HEK293 (cell line): ENCODE data around the gene ARHGAP45.
A peak's percentile ranks its signal among the peaks of the same experiment; 100 is the strongest.

Experiments used
- BCL11A ChIP-seq: fragments of 450-650 bp; formaldehyde crosslinking; IDR thresholded peaks from 2 replicates; pipeline ENCODE4 v1.5.1; 2016; ENCODE audit warnings: low read depth, missing biosample characterization, missing genetic modification characterization
- BCL11B ChIP-seq: fragments of 450-650 bp; formaldehyde crosslinking; IDR thresholded peaks from 2 replicates; pipeline ENCODE4 v1.5.1; 2016; ENCODE audit warnings: low read depth, missing biosample characterization, missing genetic modification characterization
- FEZF1 ChIP-seq: fragments of 450-650 bp; formaldehyde crosslinking; IDR thresholded peaks from 2 replicates; pipeline ENCODE4 v1.5.1; 2016; ENCODE audit warnings: missing biosample characterization, missing genetic modification characterization
- GLIS2 ChIP-seq: fragments of 450-650 bp; formaldehyde crosslinking; IDR thresholded peaks from 2 replicates; pipeline ENCODE4 v1.5.1; 2016; ENCODE audit warnings: missing biosample characterization, missing genetic modification characterization
- KLF10 ChIP-seq: fragments of 450-650 bp; IDR thresholded peaks from 2 replicates; pipeline ENCODE4 v1.5.1; 2018; ENCODE audit warnings: missing biosample characterization, mild to moderate bottlenecking, missing genetic modification characterization
- RBAK ChIP-seq: fragments of 450-650 bp; formaldehyde crosslinking; IDR thresholded peaks from 2 replicates; pipeline ENCODE4 v1.5.1; 2016; ENCODE audit warnings: missing biosample characterization, missing genetic modification characterization
- SETDB1 ChIP-seq: IDR thresholded peaks from one replicate; pipeline ENCODE4 v1.6.1; 2017; ENCODE audit warnings: mild to moderate bottlenecking, low read length, moderate library complexity, mixed read lengths; ENCODE audit not compliant: insufficient read length
- ZNF221 ChIP-seq: fragments of 450-650 bp; formaldehyde crosslinking; IDR thresholded peaks from 2 replicates; pipeline ENCODE4 v1.5.1; 2017; ENCODE audit warnings: missing biosample characterization, missing genetic modification characterization, borderline replicate concordance
- ZNF248 ChIP-seq: fragments of 450-650 bp; formaldehyde crosslinking; IDR thresholded peaks from 2 replicates; pipeline ENCODE4 v1.5.1; 2017; ENCODE audit warnings: missing biosample characterization, missing genetic modification characterization
- ZNF660 ChIP-seq: fragments of 450-650 bp; IDR thresholded peaks from 2 replicates; pipeline ENCODE4 v1.5.1; 2018; ENCODE audit warnings: missing biosample characterization, mild to moderate bottlenecking, missing genetic modification characterization
- ZNF677 ChIP-seq: fragments of 450-650 bp; IDR thresholded peaks from 2 replicates; pipeline ENCODE4 v1.5.0; 2018; ENCODE audit warnings: missing biosample characterization, mild to moderate bottlenecking, missing genetic modification characterization, moderate library complexity
- ZNF747 ChIP-seq: fragments of 450-650 bp; formaldehyde crosslinking; IDR thresholded peaks from 2 replicates; pipeline ENCODE4 v1.5.1; 2016; ENCODE audit warnings: missing biosample characterization, missing genetic modification characterization
- ZNF777 ChIP-seq: fragments of 450-650 bp; formaldehyde crosslinking; IDR thresholded peaks from 2 replicates; pipeline ENCODE4 v1.5.1; 2017; ENCODE audit warnings: missing biosample characterization, missing genetic modification characterization, borderline replicate concordance
- ZNF791 ChIP-seq: fragments of 450-650 bp; formaldehyde crosslinking; IDR thresholded peaks from 2 replicates; pipeline ENCODE4 v1.5.1; 2016; ENCODE audit warnings: missing biosample characterization, missing genetic modification characterization
- ZNF837 ChIP-seq: fragments of 450-650 bp; formaldehyde crosslinking; IDR thresholded peaks from 2 replicates; pipeline ENCODE4 v1.5.1; 2016; ENCODE audit warnings: missing biosample characterization, missing genetic modification characterization
- TF ChIP-seq, protein P1 (sequence below): fragments of 450-650 bp; formaldehyde crosslinking; IDR thresholded peaks from 2 replicates; pipeline ENCODE4 v1.5.1; 2017; ENCODE audit warnings: missing biosample characterization, missing genetic modification characterization
- TF ChIP-seq, protein P2 (sequence below): fragments of 450-650 bp; formaldehyde crosslinking; IDR thresholded peaks from 2 replicates; pipeline ENCODE4 v1.5.1; 2016; ENCODE audit warnings: missing biosample characterization, missing genetic modification characterization, borderline replicate concordance
- TF ChIP-seq, protein P3 (sequence below): fragments of 450-650 bp; formaldehyde crosslinking; IDR thresholded peaks from 2 replicates; pipeline ENCODE4 v1.5.1; 2017; ENCODE audit warnings: missing biosample characterization, missing genetic modification characterization
- TF ChIP-seq, protein P4 (sequence below): fragments of 450-650 bp; formaldehyde crosslinking; IDR thresholded peaks from 2 replicates; pipeline ENCODE4 v1.5.1; 2017; ENCODE audit warnings: missing biosample characterization, missing genetic modification characterization

Gene ARHGAP45

DNA sequence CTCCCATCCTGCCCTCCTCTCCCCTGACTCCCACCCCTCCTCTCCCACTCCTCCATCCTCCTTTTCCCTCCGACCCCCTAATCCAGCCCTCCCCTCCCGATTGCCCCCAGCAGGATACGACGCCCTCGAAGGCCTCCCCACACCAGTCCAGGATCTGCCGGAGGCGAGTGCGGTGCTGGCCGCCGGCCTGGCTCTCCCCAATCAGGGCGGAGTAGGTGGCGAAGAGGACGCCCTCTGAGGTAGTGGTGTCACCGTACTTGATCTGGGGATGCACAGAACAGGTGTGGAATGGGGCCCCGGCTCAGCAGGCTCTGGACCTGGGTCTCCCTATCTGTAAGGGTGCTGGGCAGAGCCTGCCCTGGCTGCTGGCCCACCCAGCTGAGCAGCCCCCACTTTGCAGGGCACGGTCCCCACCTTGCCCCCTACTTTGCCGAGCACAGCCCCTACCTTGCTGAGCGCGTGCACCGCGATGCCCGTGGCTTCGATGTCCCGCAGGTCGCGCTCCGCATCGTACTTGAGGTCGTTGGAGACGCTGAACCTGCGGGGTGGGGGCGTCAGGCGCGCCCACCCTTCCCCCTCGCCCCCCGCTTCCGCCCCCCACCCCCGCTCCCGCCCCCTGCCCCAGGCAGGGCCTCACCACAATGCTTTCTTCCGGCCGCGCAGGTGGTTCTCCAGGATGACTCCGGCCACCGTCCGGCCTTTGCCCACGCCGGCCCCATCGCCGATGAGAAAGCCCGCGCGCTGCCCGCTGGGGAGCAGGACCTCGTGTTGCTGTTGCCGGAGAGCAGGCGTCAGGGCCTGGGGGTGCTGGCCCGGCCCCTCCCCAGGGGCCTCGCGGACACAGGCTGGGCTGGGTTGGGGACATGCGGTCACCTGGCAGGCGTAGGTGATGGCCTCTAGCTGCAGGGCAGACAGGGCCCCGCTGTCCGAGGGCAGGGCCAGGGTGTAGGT lies 55.3 kb downstream of the ARHGAP45 start (continued):
- no peak for TF ChIP-seq KLF10 (tag by site-specific recombination)
- TF ChIP-seq ZNF837: no peak
- TF ChIP-seq ZNF747 (tag by site-specific recombination): no peak
- TF ChIP-seq, protein P1, sequence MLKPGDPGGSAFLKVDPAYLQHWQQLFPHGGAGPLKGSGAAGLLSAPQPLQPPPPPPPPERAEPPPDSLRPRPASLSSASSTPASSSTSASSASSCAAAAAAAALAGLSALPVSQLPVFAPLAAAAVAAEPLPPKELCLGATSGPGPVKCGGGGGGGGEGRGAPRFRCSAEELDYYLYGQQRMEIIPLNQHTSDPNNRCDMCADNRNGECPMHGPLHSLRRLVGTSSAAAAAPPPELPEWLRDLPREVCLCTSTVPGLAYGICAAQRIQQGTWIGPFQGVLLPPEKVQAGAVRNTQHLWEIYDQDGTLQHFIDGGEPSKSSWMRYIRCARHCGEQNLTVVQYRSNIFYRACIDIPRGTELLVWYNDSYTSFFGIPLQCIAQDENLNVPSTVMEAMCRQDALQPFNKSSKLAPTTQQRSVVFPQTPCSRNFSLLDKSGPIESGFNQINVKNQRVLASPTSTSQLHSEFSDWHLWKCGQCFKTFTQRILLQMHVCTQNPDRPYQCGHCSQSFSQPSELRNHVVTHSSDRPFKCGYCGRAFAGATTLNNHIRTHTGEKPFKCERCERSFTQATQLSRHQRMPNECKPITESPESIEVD (tag by site-specific recombination): no peak
- TF ChIP-seq ZNF248: no peak
- no peak for TF ChIP-seq GLIS2 (tag by site-specific recombination)
- TF ChIP-seq RBAK (tag by site-specific recombination): no peak
- no peak for TF ChIP-seq ZNF777 (tag by site-specific recombination)
- TF ChIP-seq, protein P2, sequence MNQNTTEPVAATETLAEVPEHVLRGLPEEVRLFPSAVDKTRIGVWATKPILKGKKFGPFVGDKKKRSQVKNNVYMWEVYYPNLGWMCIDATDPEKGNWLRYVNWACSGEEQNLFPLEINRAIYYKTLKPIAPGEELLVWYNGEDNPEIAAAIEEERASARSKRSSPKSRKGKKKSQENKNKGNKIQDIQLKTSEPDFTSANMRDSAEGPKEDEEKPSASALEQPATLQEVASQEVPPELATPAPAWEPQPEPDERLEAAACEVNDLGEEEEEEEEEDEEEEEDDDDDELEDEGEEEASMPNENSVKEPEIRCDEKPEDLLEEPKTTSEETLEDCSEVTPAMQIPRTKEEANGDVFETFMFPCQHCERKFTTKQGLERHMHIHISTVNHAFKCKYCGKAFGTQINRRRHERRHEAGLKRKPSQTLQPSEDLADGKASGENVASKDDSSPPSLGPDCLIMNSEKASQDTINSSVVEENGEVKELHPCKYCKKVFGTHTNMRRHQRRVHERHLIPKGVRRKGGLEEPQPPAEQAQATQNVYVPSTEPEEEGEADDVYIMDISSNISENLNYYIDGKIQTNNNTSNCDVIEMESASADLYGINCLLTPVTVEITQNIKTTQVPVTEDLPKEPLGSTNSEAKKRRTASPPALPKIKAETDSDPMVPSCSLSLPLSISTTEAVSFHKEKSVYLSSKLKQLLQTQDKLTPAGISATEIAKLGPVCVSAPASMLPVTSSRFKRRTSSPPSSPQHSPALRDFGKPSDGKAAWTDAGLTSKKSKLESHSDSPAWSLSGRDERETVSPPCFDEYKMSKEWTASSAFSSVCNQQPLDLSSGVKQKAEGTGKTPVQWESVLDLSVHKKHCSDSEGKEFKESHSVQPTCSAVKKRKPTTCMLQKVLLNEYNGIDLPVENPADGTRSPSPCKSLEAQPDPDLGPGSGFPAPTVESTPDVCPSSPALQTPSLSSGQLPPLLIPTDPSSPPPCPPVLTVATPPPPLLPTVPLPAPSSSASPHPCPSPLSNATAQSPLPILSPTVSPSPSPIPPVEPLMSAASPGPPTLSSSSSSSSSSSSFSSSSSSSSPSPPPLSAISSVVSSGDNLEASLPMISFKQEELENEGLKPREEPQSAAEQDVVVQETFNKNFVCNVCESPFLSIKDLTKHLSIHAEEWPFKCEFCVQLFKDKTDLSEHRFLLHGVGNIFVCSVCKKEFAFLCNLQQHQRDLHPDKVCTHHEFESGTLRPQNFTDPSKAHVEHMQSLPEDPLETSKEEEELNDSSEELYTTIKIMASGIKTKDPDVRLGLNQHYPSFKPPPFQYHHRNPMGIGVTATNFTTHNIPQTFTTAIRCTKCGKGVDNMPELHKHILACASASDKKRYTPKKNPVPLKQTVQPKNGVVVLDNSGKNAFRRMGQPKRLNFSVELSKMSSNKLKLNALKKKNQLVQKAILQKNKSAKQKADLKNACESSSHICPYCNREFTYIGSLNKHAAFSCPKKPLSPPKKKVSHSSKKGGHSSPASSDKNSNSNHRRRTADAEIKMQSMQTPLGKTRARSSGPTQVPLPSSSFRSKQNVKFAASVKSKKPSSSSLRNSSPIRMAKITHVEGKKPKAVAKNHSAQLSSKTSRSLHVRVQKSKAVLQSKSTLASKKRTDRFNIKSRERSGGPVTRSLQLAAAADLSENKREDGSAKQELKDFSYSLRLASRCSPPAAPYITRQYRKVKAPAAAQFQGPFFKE (tag by site-specific recombination): no peak
- TF ChIP-seq ZNF221 (tag by site-specific recombination): no peak
- no peak for TF ChIP-seq BCL11A (tag by site-specific recombination)
- no peak for TF ChIP-seq FEZF1 (tag by site-specific recombination)
- TF ChIP-seq ZNF660 (tag by site-specific recombination): no peak
- TF ChIP-seq ZNF791 (tag by site-specific recombination): no peak
- TF ChIP-seq BCL11B (tag by site-specific recombination): 0 out of 2 replicates have a peak, but pooled peaks have one; percentile 23
- TF ChIP-seq, protein P3, sequence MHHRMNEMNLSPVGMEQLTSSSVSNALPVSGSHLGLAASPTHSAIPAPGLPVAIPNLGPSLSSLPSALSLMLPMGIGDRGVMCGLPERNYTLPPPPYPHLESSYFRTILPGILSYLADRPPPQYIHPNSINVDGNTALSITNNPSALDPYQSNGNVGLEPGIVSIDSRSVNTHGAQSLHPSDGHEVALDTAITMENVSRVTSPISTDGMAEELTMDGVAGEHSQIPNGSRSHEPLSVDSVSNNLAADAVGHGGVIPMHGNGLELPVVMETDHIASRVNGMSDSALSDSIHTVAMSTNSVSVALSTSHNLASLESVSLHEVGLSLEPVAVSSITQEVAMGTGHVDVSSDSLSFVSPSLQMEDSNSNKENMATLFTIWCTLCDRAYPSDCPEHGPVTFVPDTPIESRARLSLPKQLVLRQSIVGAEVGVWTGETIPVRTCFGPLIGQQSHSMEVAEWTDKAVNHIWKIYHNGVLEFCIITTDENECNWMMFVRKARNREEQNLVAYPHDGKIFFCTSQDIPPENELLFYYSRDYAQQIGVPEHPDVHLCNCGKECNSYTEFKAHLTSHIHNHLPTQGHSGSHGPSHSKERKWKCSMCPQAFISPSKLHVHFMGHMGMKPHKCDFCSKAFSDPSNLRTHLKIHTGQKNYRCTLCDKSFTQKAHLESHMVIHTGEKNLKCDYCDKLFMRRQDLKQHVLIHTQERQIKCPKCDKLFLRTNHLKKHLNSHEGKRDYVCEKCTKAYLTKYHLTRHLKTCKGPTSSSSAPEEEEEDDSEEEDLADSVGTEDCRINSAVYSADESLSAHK (tag by site-specific recombination): no peak
- no peak for TF ChIP-seq SETDB1
- TF ChIP-seq ZNF677 (tag by site-specific recombination): no peak
- TF ChIP-seq, protein P4, sequence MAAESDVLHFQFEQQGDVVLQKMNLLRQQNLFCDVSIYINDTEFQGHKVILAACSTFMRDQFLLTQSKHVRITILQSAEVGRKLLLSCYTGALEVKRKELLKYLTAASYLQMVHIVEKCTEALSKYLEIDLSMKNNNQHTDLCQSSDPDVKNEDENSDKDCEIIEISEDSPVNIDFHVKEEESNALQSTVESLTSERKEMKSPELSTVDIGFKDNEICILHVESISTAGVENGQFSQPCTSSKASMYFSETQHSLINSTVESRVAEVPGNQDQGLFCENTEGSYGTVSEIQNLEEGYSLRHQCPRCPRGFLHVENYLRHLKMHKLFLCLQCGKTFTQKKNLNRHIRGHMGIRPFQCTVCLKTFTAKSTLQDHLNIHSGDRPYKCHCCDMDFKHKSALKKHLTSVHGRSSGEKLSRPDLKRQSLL (tag by site-specific recombination): no peak
- TF ChIP-seq, all 188 proteins: peak for 4
